Activated CD4-positive, alpha-beta T cell treated with anti-CD3 and anti-CD28 coated beads for 36 hours (primary cell): ENCODE data around the gene BTBD16. TPM values are rescaled to one million over a fixed set of nuclear protein-coding genes. Genes with fewer than 3 reads are reported as not detected.
A peak's percentile ranks its signal among the peaks of the same experiment; 100 is the strongest.

Source experiments
- ATAC-seq: fragments of 200-7000 bp; cut with Tn5 transposase; one replicate; pipeline ENCODE4 v1.10.0; 2021; ENCODE audit warnings: mild to moderate bottlenecking, moderate library complexity
- CTCF ChIA-PET: fragments of 350-600 bp; sonication (Branson Sonifier 250); formaldehyde crosslinking; loops from one replicate; lab custom pipeline; 2021; ENCODE audit warnings: antibody characterized with exemption; lab: Charles Lee
- POLR2A ChIA-PET: fragments of 350-600 bp; sonication (Branson Sonifier 250); formaldehyde crosslinking; loops from one replicate; lab custom pipeline; 2021; ENCODE audit warnings: antibody characterized with exemption, inconsistent platforms; lab: Charles Lee
- DNase-seq: peaks from one replicate; pipeline ENCODE4 v3.0.0-alpha.2; 2020
- H3K27ac Mint-ChIP-seq: one replicate; pipeline ENCODE4 v1.8.0; 2021; ENCODE audit warnings: mixed read lengths
- H3K27me3 Mint-ChIP-seq: one replicate; pipeline ENCODE4 v1.8.0; 2021; ENCODE audit warnings: mixed read lengths
- H3K36me3 Mint-ChIP-seq: one replicate; pipeline ENCODE4 v1.8.0; 2021; ENCODE audit warnings: low read depth, mixed read lengths
- H3K4me1 Mint-ChIP-seq: one replicate; pipeline ENCODE4 v1.8.0; 2021; ENCODE audit warnings: mixed read lengths
- H3K4me3 Mint-ChIP-seq: one replicate; pipeline ENCODE4 v1.8.0; 2021; ENCODE audit warnings: mild to moderate bottlenecking, moderate library complexity, mixed read lengths
- H3K9me3 Mint-ChIP-seq: one replicate; pipeline ENCODE4 v1.8.0; 2021; ENCODE audit warnings: low read depth, mixed read lengths
- intact Hi-C, 2 experiments: fragments of 100-400 bp; cut with DNase I in 1 of 2; cut with micrococcal nuclease in 1 of 2; formaldehyde crosslinking; loops; one replicate each; pipeline versions ENCODE4 v1.14.2 to v1.15.1; 2022 to 2024; cut with DNase I, micrococcal nuclease
- total RNA-seq, 2 experiments: library from RNA; stranded (reverse); gene quantifications; one replicate each; pipeline ENCODE4 v1.2.3, GENCODE V29; 2021

The BTBD16 gene
- total RNA-seq, 2 experiments from 2014 or later, result not detected

GRCh38 chr10:122298598-122299301 is 27.7 kb downstream of the BTBD16 start:
- POLR2A ChIA-PET, result no interaction called here
- DNase-seq (peak; percentile 80), ATAC-seq (peak; percentile 94)
- Mint-ChIP-seq H3K36me3 (no peaks in the 10 kb centered on the region), H3K4me1 (peaks cover 5% of the 10 kb centered on the region), H3K27me3 (peaks cover 3% of the 10 kb centered on the region), H3K4me3 (no peak overlapping the region), H3K27ac (no peak overlapping the region), H3K9me3 (no peaks in the 10 kb centered on the region)
- CTCF ChIA-PET, result interaction anchor here (0.6 to 4.4 kb wide), 32 partner anchors 8 to 405 kb away, joined by 3 to 87 read pairs (median 4); partner anchors contain the start of gene ARMS2
- intact Hi-C loops, result loop anchor here (1.0 to 5.0 kb wide), 7 partner anchors 44 to 1259 kb away; no protein-coding TSS in a partner anchor

- POLR2A ChIA-PET, result no interaction called here
- no peak for ATAC-seq
- intact Hi-C loops, result loop anchor here (2.0 to 5.0 kb wide), 4 partner anchors 43 to 1258 kb away; no protein-coding TSS in a partner anchor
Measured at GRCh38 chr10:122299423-122300075, 28.5 kb downstream of the BTBD16 start.

GRCh38 chr10:122301055-122301810 is 30.1 kb downstream of the BTBD16 start:
- Mint-ChIP-seq H3K4me1 (no peaks in the 10 kb centered on the region), H3K27me3 (peaks cover 3% of the 10 kb centered on the region), H3K27ac (no peak overlapping the region), H3K9me3 (peaks cover 1% of the 10 kb centered on the region), H3K36me3 (no peaks in the 10 kb centered on the region), H3K4me3 (no peak overlapping the region)
- intact Hi-C loops, result no loop called here
- CTCF ChIA-PET, result interaction anchor here (1.1 to 2.6 kb wide), 3 partner anchors 33 to 264 kb away, joined by 3 to 19 read pairs (median 8); no protein-coding TSS in a partner anchor
- POLR2A ChIA-PET, result no interaction called here
- no peak for ATAC-seq
- DNase-seq, result no peak

More at GRCh38 chr10:122299423-122300075, 28.5 kb downstream of the BTBD16 start:
- no peak overlapping the region for H3K27ac Mint-ChIP-seq
- H3K4me1 Mint-ChIP-seq, result peaks cover 5% of the 10 kb centered on the region
- H3K4me3 Mint-ChIP-seq, result no peak overlapping the region
- H3K36me3 Mint-ChIP-seq, result no peaks in the 10 kb centered on the region
- CTCF ChIA-PET, result interaction anchor here (0.6 to 4.4 kb wide), 29 partner anchors 7 to 404 kb away, joined by 3 to 87 read pairs (median 4); partner anchors contain the start of gene ARMS2
- no peak for DNase-seq
- H3K9me3 Mint-ChIP-seq, result no peaks in the 10 kb centered on the region
- H3K27me3 Mint-ChIP-seq, result peaks cover 3% of the 10 kb centered on the region

DNA sequence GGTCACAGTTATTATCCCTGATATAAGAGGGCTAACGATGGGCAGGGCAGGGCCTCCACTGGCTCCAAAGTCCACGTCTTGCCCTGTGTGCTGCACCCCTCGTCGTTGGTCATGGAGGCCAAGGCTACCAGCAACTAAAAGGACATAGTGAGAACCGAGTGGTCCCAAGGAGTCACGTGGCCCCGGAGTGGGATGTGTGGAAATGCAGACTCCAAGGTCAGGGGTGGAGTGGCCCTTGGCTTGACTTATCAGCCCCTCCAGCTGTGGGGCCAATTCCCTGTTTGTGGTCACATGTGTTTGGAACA is 30.7 kb downstream of the BTBD16 start:
- Mint-ChIP-seq H3K9me3 (peaks cover 1% of the 10 kb centered on the region), H3K27ac (no peak overlapping the region), H3K4me1 (no peaks in the 10 kb centered on the region), H3K4me3 (no peak overlapping the region), H3K36me3 (no peaks in the 10 kb centered on the region), H3K27me3 (peaks cover 3% of the 10 kb centered on the region)
- intact Hi-C loops, result no loop called here
- POLR2A ChIA-PET, result no interaction called here
- no peak for ATAC-seq
- CTCF ChIA-PET, result interaction anchor here (1.0 to 2.6 kb wide), 4 partner anchors 34 to 264 kb away, joined by 3 to 19 read pairs (median 6); no protein-coding TSS in a partner anchor
- DNase-seq, result no peak

GRCh38 chr10:122302315-122302714 is 31.2 kb downstream of the BTBD16 start:
- CTCF ChIA-PET, result interaction anchor here (1.0 to 2.6 kb wide), 4 partner anchors 34 to 263 kb away, joined by 3 to 19 read pairs (median 6); no protein-coding TSS in a partner anchor
- ATAC-seq, result no peak

GRCh38 chr10:122303271-122304053 is 32.4 kb downstream of the BTBD16 start:
- ChIA-PET CTCF (interaction anchor here (2.5 to 2.6 kb wide), 2 partner anchors 131 to 262 kb away, joined by 8 to 19 read pairs; no protein-coding TSS in a partner anchor), POLR2A (no interaction called here)
- no peak for DNase-seq
- Mint-ChIP-seq H3K9me3 (peaks cover 1% of the 10 kb centered on the region), H3K4me3 (no peak overlapping the region), H3K4me1 (no peaks in the 10 kb centered on the region), H3K27me3 (peaks cover 3% of the 10 kb centered on the region), H3K27ac (no peak overlapping the region), H3K36me3 (no peaks in the 10 kb centered on the region)
- intact Hi-C loops, result no loop called here
- no peak for ATAC-seq

More at GRCh38 chr10:122302315-122302714, 31.2 kb downstream of the BTBD16 start:
- no peaks in the 10 kb centered on the region for H3K36me3 Mint-ChIP-seq
- DNase-seq, result no peak
- H3K4me1 Mint-ChIP-seq, result no peaks in the 10 kb centered on the region
- no peak overlapping the region for H3K4me3 Mint-ChIP-seq
- H3K27ac Mint-ChIP-seq, result no peak overlapping the region
- H3K27me3 Mint-ChIP-seq, result peaks cover 3% of the 10 kb centered on the region
- intact Hi-C loops, result no loop called here
- H3K9me3 Mint-ChIP-seq, result peaks cover 1% of the 10 kb centered on the region
- POLR2A ChIA-PET, result no interaction called here

DNA sequence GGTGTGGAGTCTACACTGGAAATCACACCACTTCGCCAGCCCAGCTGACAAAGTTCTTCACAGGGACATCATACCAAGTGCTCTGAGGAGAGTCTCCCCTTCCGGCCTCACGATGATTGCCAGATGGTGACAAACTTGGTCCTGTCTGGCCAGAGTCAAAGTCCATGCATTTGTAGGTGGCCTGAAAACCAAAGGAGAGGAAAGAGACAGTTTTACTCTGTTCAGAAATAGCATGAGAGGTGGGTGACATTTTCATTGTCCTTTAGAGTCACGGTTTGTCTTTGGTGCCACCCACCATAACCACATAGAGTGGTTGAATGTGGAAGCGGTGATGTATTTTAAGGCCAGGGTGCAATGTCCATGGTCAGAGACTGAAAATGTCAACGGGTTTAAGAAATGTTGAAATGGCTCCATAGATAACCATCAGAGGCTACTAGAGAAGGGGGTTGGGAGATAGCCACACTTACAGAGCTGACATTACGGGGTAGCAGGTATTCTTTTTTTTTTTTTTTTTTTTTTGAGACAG is 33.0 kb downstream of the BTBD16 start:
- DNase-seq (no peak), ATAC-seq (no peak)
- Mint-ChIP-seq H3K4me1 (no peaks in the 10 kb centered on the region), H3K36me3 (no peaks in the 10 kb centered on the region), H3K4me3 (no peak overlapping the region), H3K9me3 (peaks cover 1% of the 10 kb centered on the region), H3K27me3 (peaks cover 5% of the 10 kb centered on the region), H3K27ac (no peak overlapping the region)
- ChIA-PET CTCF (interaction anchor here (0.7 to 1.0 kb wide), 2 partner anchors 39 to 138 kb away, joined by 3 to 4 read pairs; no protein-coding TSS in a partner anchor), POLR2A (no interaction called here)
- intact Hi-C loops, result no loop called here

DNA sequence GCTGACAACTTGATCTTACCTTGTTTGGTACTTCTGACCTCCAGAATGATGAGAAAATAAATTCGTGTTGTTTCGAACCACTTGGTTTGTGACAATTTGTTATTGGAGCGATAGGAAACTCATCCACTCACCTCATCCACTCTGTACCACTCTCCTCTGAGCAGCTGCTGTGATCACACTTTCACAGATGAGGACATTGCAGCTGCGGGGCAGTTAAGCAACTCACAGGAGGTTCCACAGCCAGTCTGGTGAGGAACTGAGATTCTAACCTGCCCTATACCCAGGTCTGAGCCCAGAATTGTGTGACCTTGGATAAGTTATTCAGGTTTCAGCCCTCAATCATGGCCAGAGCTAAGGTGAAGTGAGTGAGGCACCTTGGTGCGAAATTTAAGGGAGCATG is 35.2 kb downstream of the BTBD16 start:
- H3K27ac Mint-ChIP-seq, result no peak overlapping the region
- H3K36me3 Mint-ChIP-seq, result no peaks in the 10 kb centered on the region
- DNase-seq (no peak), ATAC-seq (no peak)
- H3K4me3 Mint-ChIP-seq, result no peak overlapping the region
- ChIA-PET POLR2A (no interaction called here), CTCF (interaction anchor here (1.0 to 1.2 kb wide), 2 partner anchors 7 to 129 kb away, joined by 3 to 4 read pairs; no protein-coding TSS in a partner anchor)
- peaks cover 6% of the 10 kb centered on the region for H3K27me3 Mint-ChIP-seq
- no peaks in the 10 kb centered on the region for H3K4me1 Mint-ChIP-seq
- H3K9me3 Mint-ChIP-seq, result peaks cover 1% of the 10 kb centered on the region
- intact Hi-C loops, result no loop called here

- H3K9me3 Mint-ChIP-seq, result peaks cover 1% of the 10 kb centered on the region
- ChIA-PET CTCF (interaction anchor here (1.0 kb wide), 1 partner anchor 8 kb away, joined by 3 read pairs; no protein-coding TSS in a partner anchor), POLR2A (no interaction called here)
- no peak overlapping the region for H3K4me3 Mint-ChIP-seq
- no peak overlapping the region for H3K27ac Mint-ChIP-seq
- DNase-seq (no peak), ATAC-seq (no peak)
- intact Hi-C loops, result no loop called here
- H3K27me3 Mint-ChIP-seq, result peaks cover 6% of the 10 kb centered on the region
- H3K36me3 Mint-ChIP-seq, result no peaks in the 10 kb centered on the region
- H3K4me1 Mint-ChIP-seq, result no peaks in the 10 kb centered on the region
Measured at GRCh38 chr10:122306744-122307143, 35.6 kb downstream of the BTBD16 start.

- H3K9me3 Mint-ChIP-seq, result peaks cover 1% of the 10 kb centered on the region
- no peaks in the 10 kb centered on the region for H3K4me1 Mint-ChIP-seq
- ChIA-PET CTCF (interaction anchor here (0.7 kb wide), 1 partner anchor 9 kb away, joined by 3 read pairs; no protein-coding TSS in a partner anchor), POLR2A (no interaction called here)
- DNase-seq, result no peak
- H3K36me3 Mint-ChIP-seq, result no peaks in the 10 kb centered on the region
- H3K27ac Mint-ChIP-seq, result no peak overlapping the region
- H3K4me3 Mint-ChIP-seq, result no peak overlapping the region
- no peak for ATAC-seq
- H3K27me3 Mint-ChIP-seq, result peaks cover 9% of the 10 kb centered on the region
- intact Hi-C loops, result no loop called here
Measured at GRCh38 chr10:122307669-122308416, 36.7 kb downstream of the BTBD16 start.
